HEK293T (cell line): ENCODE data around the gene VPS50.

Experiments
- ARNT ChIP-seq: fragments of 450-650 bp; IDR thresholded peaks from 2 replicates; pipeline ENCODE4 v1.6.1; 2017; ENCODE audit warnings: mild to moderate bottlenecking
- BHLHE40 ChIP-seq: fragments of 450-650 bp; IDR thresholded peaks from 2 replicates; pipeline ENCODE4 v1.6.1; 2016; ENCODE audit warnings: mild to moderate bottlenecking, moderate library complexity, borderline replicate concordance
- CTBP1 ChIP-seq: fragments of 450-650 bp; IDR thresholded peaks from 2 replicates; pipeline ENCODE4 v1.6.1; 2016; ENCODE audit warnings: borderline replicate concordance
- ELF4 ChIP-seq: fragments of 450-650 bp; IDR thresholded peaks from 2 replicates; pipeline ENCODE4 v1.6.1; 2017; ENCODE audit warnings: antibody characterized with exemption
- FOXA1 ChIP-seq: fragments of 450-650 bp; IDR thresholded peaks from 2 replicates; pipeline ENCODE4 v1.6.1; 2016; ENCODE audit warnings: mild to moderate bottlenecking
- FOXK2 ChIP-seq: fragments of 450-650 bp; IDR thresholded peaks from 2 replicates; pipeline ENCODE4 v1.6.1; 2016; ENCODE audit warnings: mild to moderate bottlenecking
- FOXM1 ChIP-seq: fragments of 450-650 bp; IDR thresholded peaks from 2 replicates; pipeline ENCODE4 v1.6.1; 2017; ENCODE audit warnings: mild to moderate bottlenecking, borderline replicate concordance
- HDGF ChIP-seq: fragments of 450-650 bp; IDR thresholded peaks from 2 replicates; pipeline ENCODE4 v1.6.1; 2017; ENCODE audit warnings: antibody characterized with exemption, borderline replicate concordance
- LEF1 ChIP-seq: fragments of 450-650 bp; IDR thresholded peaks from 2 replicates; pipeline ENCODE4 v1.6.1; 2017; ENCODE audit warnings: mild to moderate bottlenecking, borderline replicate concordance
- NFRKB ChIP-seq: fragments of 450-650 bp; IDR thresholded peaks from 2 replicates; pipeline ENCODE4 v1.6.1; 2016; ENCODE audit warnings: mild to moderate bottlenecking, moderate library complexity
- SP1 ChIP-seq: fragments of 450-650 bp; IDR thresholded peaks from 2 replicates; pipeline ENCODE4 v1.6.1; 2017
- SUZ12 ChIP-seq: fragments of 450-650 bp; IDR thresholded peaks from 2 replicates; pipeline ENCODE4 v1.6.1; 2016; ENCODE audit warnings: mild to moderate bottlenecking
- TARDBP ChIP-seq: fragments of 450-650 bp; IDR thresholded peaks from 2 replicates; pipeline ENCODE4 v1.6.1; 2016
- ZNF384 ChIP-seq: fragments of 450-650 bp; IDR thresholded peaks from 2 replicates; pipeline ENCODE4 v1.6.1; 2016

- TF ChIP-seq TARDBP (no peak), ZNF384 (no peak), FOXM1 (no peak), BHLHE40 (no peak), SP1 (no peak), LEF1 (no peak), SUZ12 (no peak), FOXA1 (no peak), ARNT (no peak), NFRKB (no peak), HDGF (no peak), FOXK2 (no peak), ELF4 (no peak), CTBP1 (no peak)
These were observed 30.4 kb downstream of the VPS50 start for GRCh38 chr7:93262535-93262934.
